HG03378 (cell line): ENCODE measurements around the gene MUC12.

ENCODE experiments used
- ATAC-seq: cut with Tn5 transposase; IDR thresholded peaks from one replicate; pipeline ENCODE4 v1.9.1; 2021; ENCODE audit warnings: mild to moderate bottlenecking, moderate library complexity; ENCODE audit not compliant: unreplicated experiment

MUC12 gene

DNA sequence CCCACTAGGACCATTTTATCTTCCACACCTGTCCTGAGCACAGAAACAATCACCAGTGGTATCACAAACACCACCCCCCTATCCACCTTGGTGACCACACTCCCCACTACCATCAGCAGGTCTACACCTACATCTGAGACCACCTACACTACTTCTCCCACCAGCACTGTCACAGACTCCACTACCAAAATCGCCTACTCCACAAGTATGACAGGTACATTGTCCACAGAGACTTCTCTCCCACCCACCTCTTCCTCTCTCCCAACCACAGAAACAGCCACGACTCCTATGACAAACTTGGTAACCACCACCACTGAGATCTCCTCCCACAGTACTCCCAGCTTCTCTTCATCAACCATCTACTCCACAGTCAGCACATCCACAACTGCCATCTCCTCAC, 16.7 kb upstream of the MUC12 start:
- ATAC-seq, result no peak

DNA sequence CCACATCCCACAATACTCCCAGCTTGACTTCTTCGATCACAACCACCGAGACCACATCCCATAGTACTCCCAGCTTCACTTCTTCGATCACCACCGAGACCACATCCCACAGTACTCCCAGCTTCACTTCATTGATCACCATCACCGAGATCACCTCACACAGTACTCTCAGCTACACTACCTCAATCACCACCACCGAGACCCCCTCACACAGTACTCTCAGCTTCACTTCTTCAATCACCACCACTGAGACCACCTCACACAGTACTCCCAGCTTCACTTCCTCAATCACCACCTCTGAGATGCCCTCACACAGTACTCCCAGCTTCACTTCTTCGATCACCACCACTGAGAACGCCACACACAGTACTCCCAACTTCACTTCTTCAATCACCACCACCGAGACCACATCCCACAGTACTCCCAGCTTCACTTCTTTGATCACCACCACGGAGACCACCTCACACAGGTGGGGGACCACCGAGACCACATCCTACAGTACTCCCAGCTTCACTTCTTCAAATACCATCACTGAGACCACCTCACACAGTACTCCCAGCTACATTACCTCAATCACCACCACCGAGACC, 11.4 kb upstream of the MUC12 start:
- ATAC-seq, result no peak

DNA sequence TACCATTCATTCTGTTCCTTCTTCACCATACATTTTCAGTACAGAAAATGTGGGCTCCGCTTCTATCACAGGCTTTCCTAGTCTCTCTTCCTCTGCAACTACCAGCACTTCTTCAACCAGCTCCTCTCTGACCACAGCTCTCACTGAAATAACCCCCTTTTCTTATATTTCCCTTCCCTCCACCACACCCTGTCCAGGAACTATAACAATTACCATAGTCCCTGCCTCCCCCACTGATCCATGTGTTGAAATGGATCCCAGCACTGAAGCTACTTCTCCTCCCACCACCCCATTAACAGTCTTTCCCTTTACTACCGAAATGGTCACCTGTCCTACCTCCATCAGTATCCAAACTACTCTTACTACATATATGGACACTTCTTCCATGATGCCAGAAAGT, 9.5 kb upstream of the MUC12 start:
- ATAC-seq, result no peak

DNA sequence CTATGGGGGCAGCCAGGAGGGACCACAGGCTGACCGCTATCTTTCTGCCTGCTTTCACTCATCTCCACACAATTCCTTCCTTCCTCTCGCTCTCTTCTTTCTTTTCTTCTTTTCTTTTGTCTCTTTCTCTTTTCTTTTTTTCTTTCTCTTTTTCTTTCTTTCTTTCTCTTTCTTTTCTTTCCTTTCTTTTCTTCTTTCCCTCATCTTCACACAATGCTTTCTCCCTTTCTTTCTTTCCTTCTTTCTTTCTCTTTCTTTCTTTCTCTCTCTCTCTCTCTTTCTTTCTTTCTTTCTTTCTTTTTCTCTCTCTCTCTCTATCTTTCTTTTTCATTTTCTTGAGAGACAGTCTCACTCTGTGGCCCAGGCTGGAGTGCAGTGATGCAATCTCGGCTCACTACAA, 6.8 kb upstream of the MUC12 start:
- no peak for ATAC-seq

GRCh38 chr7:100963386-100963785, 6.0 kb upstream of the MUC12 start:
- ATAC-seq, result no peak

- no peak for ATAC-seq
Measured at GRCh38 chr7:100963874-100964273, 5.5 kb upstream of the MUC12 start.

DNA sequence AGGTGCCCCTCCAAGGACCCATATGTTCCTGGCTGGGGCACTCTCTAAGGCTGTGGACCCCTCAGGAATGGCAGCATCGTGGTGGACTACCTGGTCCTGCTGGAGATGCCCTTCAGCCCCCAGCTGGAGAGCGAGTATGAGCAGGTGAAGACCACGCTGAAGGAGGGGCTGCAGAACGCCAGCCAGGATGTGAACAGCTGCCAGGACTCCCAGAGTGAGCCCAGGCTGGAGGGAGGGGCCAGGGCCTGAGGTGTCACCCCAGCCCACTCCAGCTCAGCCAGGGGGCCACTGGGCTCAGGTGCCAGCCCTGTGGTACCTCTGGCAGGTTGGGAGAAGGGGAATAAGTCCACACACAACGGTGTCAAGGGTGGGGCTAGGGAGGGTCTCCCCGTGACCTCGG, 4.7 kb upstream of the MUC12 start:
- no peak for ATAC-seq

GRCh38 chr7:100965045-100965722, 4.2 kb upstream of the MUC12 start:
- ATAC-seq, result no peak

GRCh38 chr7:100965723-100966541, 3.4 kb upstream of the MUC12 start:
- ATAC-seq, result no peak

DNA sequence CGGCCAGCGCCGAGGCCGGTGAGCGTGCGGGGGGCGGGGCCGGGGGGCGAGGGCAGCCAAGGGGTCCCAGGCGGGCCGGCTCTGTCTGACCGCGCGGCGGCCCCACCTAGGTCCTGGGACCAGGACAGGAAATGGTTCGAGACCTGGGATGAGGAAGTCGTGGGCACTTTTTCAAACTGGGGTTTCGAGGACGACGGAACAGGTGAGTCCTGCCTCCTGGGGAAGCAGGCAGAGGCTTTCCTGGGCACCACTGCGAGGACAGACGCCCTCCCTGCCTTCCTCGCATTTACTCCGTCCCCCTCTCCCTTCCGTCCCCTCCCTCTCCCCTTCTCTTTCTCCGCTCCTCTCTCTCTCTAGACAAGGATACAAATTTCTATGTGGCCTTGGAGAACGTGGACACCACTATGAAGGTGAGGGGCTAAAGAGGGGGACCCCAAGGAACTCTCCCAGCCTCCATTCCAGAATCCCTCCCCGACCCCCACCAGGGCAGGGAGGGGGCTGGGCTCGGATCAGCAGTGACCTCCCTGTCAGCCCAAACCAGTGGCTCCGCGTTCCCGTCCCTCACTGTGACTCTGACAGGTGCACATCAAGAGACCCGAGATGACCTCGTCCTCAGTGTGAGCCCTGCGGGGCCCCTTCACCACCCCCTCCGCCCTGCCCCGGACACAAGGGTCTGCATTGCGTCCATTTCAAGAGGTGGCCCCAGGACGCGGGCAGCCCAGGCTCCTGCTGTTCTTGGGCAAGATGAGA, 2.6 kb upstream of the MUC12 start:
- ATAC-seq, result no peak

DNA sequence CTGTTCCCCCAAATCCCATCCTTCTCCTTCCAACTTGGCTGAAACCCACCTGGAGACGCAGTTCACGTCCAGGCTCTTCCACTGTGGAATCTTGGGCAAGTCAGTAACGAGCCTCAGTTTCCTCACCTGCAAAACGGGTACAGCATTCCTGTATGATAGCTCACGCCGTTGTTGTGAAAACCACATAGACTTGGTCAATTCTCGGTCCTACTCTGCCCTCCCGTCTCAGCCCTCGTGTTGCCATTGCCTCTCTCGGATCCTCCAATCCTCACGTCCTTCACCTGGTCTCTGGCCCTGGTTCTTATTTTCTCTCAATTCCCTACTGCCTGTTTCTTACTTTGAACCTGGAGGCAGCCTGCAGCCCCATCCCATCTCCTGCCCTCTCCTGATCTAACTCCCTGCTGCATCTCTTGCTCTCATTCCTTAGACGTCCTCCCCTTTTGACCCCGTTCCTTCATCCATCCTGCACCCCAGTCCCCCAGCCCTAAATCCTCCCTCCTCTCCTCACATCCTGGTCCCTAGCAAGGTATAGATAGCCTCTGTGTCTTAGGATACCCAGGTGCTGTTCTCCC, 2.0 kb upstream of the MUC12 start:
- ATAC-seq, result no peak

DNA sequence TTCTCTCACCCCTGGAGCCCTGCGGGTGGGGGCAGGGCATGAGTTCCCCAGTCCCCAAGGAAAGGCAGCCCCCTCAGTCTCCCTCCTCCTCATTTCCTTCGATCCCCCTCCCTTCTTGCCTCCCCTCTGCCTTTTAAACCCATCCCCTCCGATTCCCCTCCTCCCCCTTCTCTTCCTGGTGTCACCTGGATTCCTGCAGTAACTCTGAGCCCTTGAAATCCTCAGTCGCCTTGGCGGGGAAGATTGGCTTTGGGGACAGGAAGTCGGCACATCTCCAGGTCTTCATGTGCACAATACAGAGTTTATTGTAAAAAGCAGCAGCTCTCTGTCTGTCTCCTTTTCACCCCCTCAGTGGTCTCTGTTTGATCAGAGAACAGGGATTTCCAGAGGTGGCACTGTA, 1.3 kb upstream of the MUC12 start:
- ATAC-seq, result no peak

DNA sequence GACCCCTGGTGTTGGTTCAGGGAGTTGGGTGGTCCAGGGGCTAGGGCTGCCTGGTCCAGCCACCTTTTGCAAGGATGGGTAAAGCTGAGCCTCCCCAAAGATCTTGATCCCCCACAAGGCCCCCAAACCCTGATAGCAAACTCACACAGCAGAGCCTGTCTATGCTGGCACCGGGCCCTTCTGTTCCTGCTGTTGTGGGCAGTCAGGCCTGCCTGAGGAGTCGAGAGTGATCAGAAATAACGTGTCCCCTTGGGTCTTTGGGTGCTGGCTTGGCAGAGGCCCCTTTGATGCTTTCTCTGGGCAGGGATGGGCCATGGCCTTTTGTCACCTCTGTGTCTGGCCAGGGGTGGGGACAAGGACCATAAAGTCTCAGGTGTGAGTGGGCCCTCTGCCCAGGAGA, 715 bp upstream of the MUC12 start:
- ATAC-seq, result no peak

DNA sequence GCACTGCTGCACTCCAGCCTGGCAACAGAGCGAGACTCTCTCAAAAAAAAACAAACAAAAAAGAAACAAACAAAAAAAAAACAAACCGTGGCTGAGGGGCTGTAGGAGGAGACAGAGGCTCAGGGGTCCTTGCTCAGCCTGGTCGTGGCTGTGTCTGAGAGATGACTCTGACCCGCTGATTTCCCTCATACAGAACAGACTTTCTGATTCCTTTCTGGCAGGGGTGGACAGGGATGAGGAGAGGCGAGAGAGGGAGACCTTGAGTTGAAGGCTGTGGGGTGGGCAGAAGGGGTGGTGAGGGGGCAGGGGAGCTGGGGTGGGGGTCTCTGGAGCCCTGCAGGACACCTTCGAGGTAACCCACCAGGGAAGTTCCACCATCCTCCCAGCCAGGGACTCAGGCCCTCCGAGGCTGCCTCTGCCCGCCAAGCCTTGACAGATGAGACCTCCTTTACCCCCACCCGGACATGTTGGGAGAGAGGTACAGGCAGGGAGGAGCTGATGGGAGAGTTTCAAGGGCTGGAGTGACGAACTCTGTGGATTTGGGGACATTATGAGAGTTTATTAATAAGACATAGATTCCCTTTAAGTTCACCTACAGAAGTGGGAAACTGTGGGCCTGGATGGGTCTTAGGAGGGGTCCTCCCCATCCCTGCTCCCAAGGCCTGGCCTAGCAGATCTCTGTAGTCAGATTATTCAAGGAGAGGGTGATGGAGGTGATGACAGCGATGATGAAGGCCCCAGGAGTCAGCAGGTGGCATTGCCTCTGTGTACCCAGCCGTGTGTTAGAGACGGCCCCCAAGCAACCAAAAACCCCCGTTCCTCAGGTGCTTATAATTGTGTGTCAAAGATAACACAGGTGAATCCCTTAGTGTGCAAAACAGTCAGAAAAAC, 2.0 kb downstream of the MUC12 start:
- no peak for ATAC-seq

GRCh38 chr7:100972002-100972347, 2.6 kb downstream of the MUC12 start:
- no peak for ATAC-seq

GRCh38 chr7:100974021-100974420, 4.7 kb downstream of the MUC12 start:
- no peak for ATAC-seq

- no peak for ATAC-seq
Measured at GRCh38 chr7:100975371-100975821, 6.0 kb downstream of the MUC12 start.

DNA sequence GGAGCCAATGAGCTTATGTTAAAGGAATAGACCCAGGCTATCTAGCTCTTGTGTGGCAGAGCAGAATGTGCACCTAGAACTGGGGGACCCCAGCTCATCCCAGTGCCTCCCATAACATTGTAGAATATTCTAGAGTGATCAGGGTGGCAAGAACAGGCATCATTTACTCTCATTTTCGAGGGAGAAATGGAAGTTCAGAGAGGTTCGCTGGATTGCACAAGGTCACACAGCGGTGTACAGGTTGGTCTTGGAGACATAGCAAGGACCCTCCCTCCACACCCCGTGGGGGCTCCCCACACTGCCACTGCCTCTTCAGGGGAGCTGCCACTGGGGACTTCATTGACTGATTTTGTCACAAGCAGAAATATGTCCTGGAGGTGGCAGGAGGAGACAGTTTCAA, 8.9 kb downstream of the MUC12 start:
- no peak for ATAC-seq

- no peak for ATAC-seq
Measured at GRCh38 chr7:100983451-100984187, 14.3 kb downstream of the MUC12 start.
